Measurements from ENCODE around the gene SUMF1.
"Not testable (repeated sequence)": the region's sequence is repeated elsewhere in the genome, so short reads cannot be mapped to it uniquely, and the experiment has no call there.

SUMF1 gene

GRCh38 chr3:4461468-4462090 is 5.5 kb downstream of the SUMF1 start:
- ATAC-seq (ENCODE audit: low read depth) (no peak), DNase-seq (ENCODE audit: low spot score in 2 of 2) (no peak)
- no peak overlapping the region for H3K27ac Mint-ChIP-seq

GRCh38 chr3:4460334-4460733 is 6.7 kb downstream of the SUMF1 start:
- H3K4me3 Mint-ChIP-seq: no peak overlapping the region
- no peak for ATAC-seq (ENCODE audit: low read depth)
- no peaks in the 10 kb centered on the region for H3K27me3 Mint-ChIP-seq
- H3K9me3 Mint-ChIP-seq: no peaks in the 10 kb centered on the region
- no peak for DNase-seq (ENCODE audit: low spot score in 2 of 2)
- no peaks in the 10 kb centered on the region for H3K36me3 Mint-ChIP-seq
- no peak overlapping the region for H3K27ac Mint-ChIP-seq
- peaks cover 2% of the 10 kb centered on the region for H3K4me1 Mint-ChIP-seq

More at GRCh38 chr3:4461468-4462090, 5.5 kb downstream of the SUMF1 start:
- no peak overlapping the region for H3K4me3 Mint-ChIP-seq
- peaks cover 12% of the 10 kb centered on the region for H3K4me1 Mint-ChIP-seq
- H3K9me3 Mint-ChIP-seq: no peaks in the 10 kb centered on the region
- H3K36me3 Mint-ChIP-seq: no peaks in the 10 kb centered on the region
- H3K27me3 Mint-ChIP-seq: no peaks in the 10 kb centered on the region

- Mint-ChIP-seq H3K4me1 (peaks cover 7% of the 10 kb centered on the region), H3K27ac (no peak overlapping the region), H3K4me3 (no peak overlapping the region), H3K9me3 (no peaks in the 10 kb centered on the region), H3K27me3 (no peaks in the 10 kb centered on the region), H3K36me3 (no peaks in the 10 kb centered on the region)
- ATAC-seq (ENCODE audit: low read depth) (no peak), DNase-seq (ENCODE audit: low spot score in 2 of 2) (no peak)
Observed at GRCh38 chr3:4458961-4459360, 8.1 kb downstream of the SUMF1 start.

DNA sequence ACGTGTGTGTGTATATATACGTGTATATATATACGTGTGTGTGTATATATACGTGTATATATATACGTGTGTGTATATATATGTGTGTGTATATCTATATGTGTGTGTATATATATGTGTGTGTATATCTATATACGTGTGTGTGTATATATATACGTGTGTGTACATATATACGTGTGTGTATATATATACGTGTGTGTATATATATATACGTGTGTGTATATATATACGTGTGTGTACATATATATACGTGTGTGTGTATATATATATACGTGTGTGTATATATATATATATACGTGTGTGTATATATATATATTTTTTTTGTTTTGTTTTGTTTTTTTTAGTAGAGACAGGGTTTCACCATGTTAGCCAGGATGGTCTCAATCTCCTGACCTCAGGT is 10.3 kb downstream of the SUMF1 start:
- not testable (repeated sequence) for H3K4me3 Mint-ChIP-seq; H3K4me1 Mint-ChIP-seq; ATAC-seq (ENCODE audit: low read depth); H3K9me3 Mint-ChIP-seq; H3K36me3 Mint-ChIP-seq; H3K27me3 Mint-ChIP-seq; H3K27ac Mint-ChIP-seq; DNase-seq (ENCODE audit: low spot score in 2 of 2)

DNA sequence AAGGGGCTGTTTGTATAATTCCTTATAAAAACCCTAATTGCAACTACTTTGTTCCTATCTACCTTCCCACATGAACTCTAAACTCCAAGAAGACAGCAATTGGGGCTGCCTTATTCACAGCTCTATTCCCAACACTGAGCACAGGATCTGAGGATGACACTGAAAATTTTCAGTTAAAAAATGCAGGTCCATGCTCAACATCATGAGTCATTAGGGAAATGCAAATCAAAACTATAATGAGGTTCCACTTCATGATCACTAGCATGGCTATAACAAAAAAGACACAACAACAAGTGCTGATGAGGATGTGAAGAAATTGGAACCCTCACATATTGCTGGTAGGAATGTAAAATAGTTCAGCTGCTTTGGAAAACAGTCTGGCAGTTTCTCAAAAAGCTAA is 12.9 kb downstream of the SUMF1 start:
- Mint-ChIP-seq H3K4me3 (no peak overlapping the region), H3K27ac (no peak overlapping the region), H3K27me3 (no peaks in the 10 kb centered on the region), H3K9me3 (no peaks in the 10 kb centered on the region), H3K4me1 (peaks cover 4% of the 10 kb centered on the region), H3K36me3 (peaks cover 12% of the 10 kb centered on the region)
- ATAC-seq (ENCODE audit: low read depth) (no peak), DNase-seq (ENCODE audit: low spot score in 2 of 2) (no peak)

- DNase-seq (ENCODE audit: low spot score in 2 of 2) (no peak), ATAC-seq (ENCODE audit: low read depth) (no peak)
- H3K27me3 Mint-ChIP-seq: no peaks in the 10 kb centered on the region
- peaks cover 2% of the 10 kb centered on the region for H3K4me1 Mint-ChIP-seq
- peaks cover 1% of the 10 kb centered on the region for H3K9me3 Mint-ChIP-seq
- peaks cover 39% of the 10 kb centered on the region for H3K36me3 Mint-ChIP-seq
- H3K4me3 Mint-ChIP-seq: no peak overlapping the region
- no peak overlapping the region for H3K27ac Mint-ChIP-seq
Observed at GRCh38 chr3:4449043-4449805, 17.8 kb downstream of the SUMF1 start.

DNA sequence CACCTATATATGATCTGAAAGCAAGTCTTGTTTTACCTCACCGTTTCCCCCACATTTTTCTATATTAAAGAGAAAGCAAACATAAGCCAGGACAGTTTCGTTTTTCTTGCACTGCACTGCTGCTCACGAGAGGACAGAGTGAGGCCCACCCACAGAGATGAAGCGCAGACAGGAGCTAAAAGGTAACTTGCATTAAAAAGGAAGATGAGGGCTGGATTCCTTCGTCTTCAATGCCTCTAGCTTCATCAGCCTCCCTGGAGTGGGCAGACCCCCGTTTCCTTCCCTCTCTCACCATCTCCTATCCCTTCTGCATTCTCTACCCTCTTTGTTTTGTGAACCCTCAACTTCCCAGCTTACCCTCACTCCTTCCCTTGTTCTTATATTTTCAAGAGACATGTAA is 18.9 kb downstream of the SUMF1 start:
- Mint-ChIP-seq H3K9me3 (peaks cover 1% of the 10 kb centered on the region), H3K27me3 (no peaks in the 10 kb centered on the region), H3K36me3 (peaks cover 42% of the 10 kb centered on the region), H3K4me1 (no peaks in the 10 kb centered on the region), H3K4me3 (no peak overlapping the region), H3K27ac (no peak overlapping the region)
- DNase-seq (ENCODE audit: low spot score in 2 of 2) (no peak), ATAC-seq (ENCODE audit: low read depth) (no peak)

- no peak for DNase-seq (ENCODE audit: low spot score in 2 of 2)
- no peak for ATAC-seq (ENCODE audit: low read depth)
- peaks cover 42% of the 10 kb centered on the region for H3K36me3 Mint-ChIP-seq
- H3K4me3 Mint-ChIP-seq: no peak overlapping the region
- no peak overlapping the region for H3K27ac Mint-ChIP-seq
- no peaks in the 10 kb centered on the region for H3K4me1 Mint-ChIP-seq
- no peaks in the 10 kb centered on the region for H3K27me3 Mint-ChIP-seq
- peaks cover 1% of the 10 kb centered on the region for H3K9me3 Mint-ChIP-seq
Observed at GRCh38 chr3:4447295-4447999, 19.6 kb downstream of the SUMF1 start.

DNA sequence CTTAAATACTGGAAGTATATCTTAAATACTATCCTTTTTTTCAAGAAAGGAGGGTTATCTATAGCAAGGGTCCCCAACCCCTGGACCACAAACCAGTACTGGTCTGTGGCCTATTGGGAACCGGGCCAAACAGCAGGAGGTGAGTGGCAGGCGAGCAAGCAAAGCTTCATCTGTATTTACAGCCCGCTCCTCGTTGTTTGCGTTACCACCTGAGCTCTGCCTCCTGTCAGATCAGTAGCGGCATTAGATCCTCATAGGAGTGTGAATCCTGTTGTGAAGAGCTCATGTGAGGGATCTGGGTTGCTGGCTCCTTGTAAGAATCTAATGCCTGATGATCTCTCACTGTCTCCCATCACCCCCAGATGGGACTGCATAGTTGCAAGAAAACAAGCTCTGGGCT is 26.1 kb downstream of the SUMF1 start:
- no peak overlapping the region for H3K27ac Mint-ChIP-seq
- no peaks in the 10 kb centered on the region for H3K9me3 Mint-ChIP-seq
- peaks cover 32% of the 10 kb centered on the region for H3K36me3 Mint-ChIP-seq
- DNase-seq (ENCODE audit: low spot score in 2 of 2) (no peak), ATAC-seq (ENCODE audit: low read depth) (no peak)
- no peak overlapping the region for H3K4me3 Mint-ChIP-seq
- peaks cover 4% of the 10 kb centered on the region for H3K4me1 Mint-ChIP-seq
- no peaks in the 10 kb centered on the region for H3K27me3 Mint-ChIP-seq

GRCh38 chr3:4438296-4438695 is 28.8 kb downstream of the SUMF1 start:
- peaks cover 4% of the 10 kb centered on the region for H3K4me1 Mint-ChIP-seq
- H3K4me3 Mint-ChIP-seq: no peak overlapping the region
- H3K27ac Mint-ChIP-seq: no peak overlapping the region
- no peaks in the 10 kb centered on the region for H3K27me3 Mint-ChIP-seq
- no peaks in the 10 kb centered on the region for H3K9me3 Mint-ChIP-seq
- ATAC-seq (ENCODE audit: low read depth) (no peak), DNase-seq (ENCODE audit: low spot score in 2 of 2) (no peak)
- peaks cover 29% of the 10 kb centered on the region for H3K36me3 Mint-ChIP-seq

DNA sequence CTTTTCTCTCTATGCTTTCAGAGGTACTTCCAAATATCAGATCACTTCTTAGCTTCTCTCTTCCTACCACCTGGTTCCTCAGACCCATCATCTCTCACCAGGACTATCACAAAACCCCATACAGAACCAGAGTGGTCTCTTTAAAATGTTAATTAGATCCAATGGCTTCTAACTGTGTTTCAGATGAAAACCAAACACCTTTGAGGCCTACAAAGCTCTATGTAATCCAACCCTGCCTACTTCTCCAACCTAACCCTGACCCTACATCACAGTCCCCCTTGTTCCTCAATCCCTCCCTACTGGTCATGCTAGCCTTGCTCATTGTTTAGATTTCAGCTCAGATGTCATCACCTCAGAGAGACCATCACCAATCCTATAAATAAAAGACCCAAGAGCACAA is 34.8 kb downstream of the SUMF1 start:
- no peak overlapping the region for H3K4me3 Mint-ChIP-seq
- H3K4me1 Mint-ChIP-seq: peaks cover 7% of the 10 kb centered on the region
- no peak for ATAC-seq (ENCODE audit: low read depth)
- H3K9me3 Mint-ChIP-seq: peaks cover 6% of the 10 kb centered on the region
- H3K27ac Mint-ChIP-seq: no peak overlapping the region
- peaks cover 39% of the 10 kb centered on the region for H3K36me3 Mint-ChIP-seq
- DNase-seq (ENCODE audit: low spot score in 2 of 2): no peak
- no peaks in the 10 kb centered on the region for H3K27me3 Mint-ChIP-seq

- Mint-ChIP-seq H3K27me3 (no peaks in the 10 kb centered on the region), H3K27ac (no peak overlapping the region), H3K9me3 (peaks cover 6% of the 10 kb centered on the region), H3K4me3 (no peak overlapping the region), H3K36me3 (peaks cover 40% of the 10 kb centered on the region), H3K4me1 (peaks cover 22% of the 10 kb centered on the region)
- ATAC-seq (ENCODE audit: low read depth): no peak
- no peak for DNase-seq (ENCODE audit: low spot score in 2 of 2)
Observed at GRCh38 chr3:4429648-4430350, 37.3 kb downstream of the SUMF1 start.

GRCh38 chr3:4426782-4427344 is 40.2 kb downstream of the SUMF1 start:
- Mint-ChIP-seq H3K4me3 (no peak overlapping the region), H3K4me1 (peaks cover 16% of the 10 kb centered on the region), H3K27me3 (no peaks in the 10 kb centered on the region), H3K36me3 (peaks cover 30% of the 10 kb centered on the region), H3K27ac (peak overlapping the region; percentile 16), H3K9me3 (peaks cover under 1% of the 10 kb centered on the region)
- ATAC-seq (ENCODE audit: low read depth) (no peak), DNase-seq (ENCODE audit: low spot score in 2 of 2) (no peak)

All from memory B cell (primary cell).